A549 treated with RU486 at 1 μM for 4 hours (cell line): ENCODE measurements around the gene NPAT. TPM values are rescaled to one million over a fixed set of nuclear protein-coding genes. Genes with fewer than 3 reads are reported as not detected.

ENCODE experiments used
- total RNA-seq: library from RNA; stranded (reverse); fragments of 200-300 nt; extraction: Qiagen RNA extraction; gene quantifications from 5 replicates; pipeline ENCODE4 v1.2.3, GENCODE V29; 2022; ENCODE audit warnings: low read depth

The NPAT gene
- total RNA-seq, result 3.0 to 6.9 TPM (median 5.7 TPM) in 5 replicates

GRCh38 chr11:108222574-108223347, at the start of gene NPAT, which contains the start of gene ATM:
TSS of gene NPAT (minus strand) at chr11:108222638. CDS start at chr11:108222536, 102 bp downstream.
TSS of gene ATM (plus strand) at chr11:108223067. CDS start at chr11:108227625, 4,558 bp downstream.

DNA sequence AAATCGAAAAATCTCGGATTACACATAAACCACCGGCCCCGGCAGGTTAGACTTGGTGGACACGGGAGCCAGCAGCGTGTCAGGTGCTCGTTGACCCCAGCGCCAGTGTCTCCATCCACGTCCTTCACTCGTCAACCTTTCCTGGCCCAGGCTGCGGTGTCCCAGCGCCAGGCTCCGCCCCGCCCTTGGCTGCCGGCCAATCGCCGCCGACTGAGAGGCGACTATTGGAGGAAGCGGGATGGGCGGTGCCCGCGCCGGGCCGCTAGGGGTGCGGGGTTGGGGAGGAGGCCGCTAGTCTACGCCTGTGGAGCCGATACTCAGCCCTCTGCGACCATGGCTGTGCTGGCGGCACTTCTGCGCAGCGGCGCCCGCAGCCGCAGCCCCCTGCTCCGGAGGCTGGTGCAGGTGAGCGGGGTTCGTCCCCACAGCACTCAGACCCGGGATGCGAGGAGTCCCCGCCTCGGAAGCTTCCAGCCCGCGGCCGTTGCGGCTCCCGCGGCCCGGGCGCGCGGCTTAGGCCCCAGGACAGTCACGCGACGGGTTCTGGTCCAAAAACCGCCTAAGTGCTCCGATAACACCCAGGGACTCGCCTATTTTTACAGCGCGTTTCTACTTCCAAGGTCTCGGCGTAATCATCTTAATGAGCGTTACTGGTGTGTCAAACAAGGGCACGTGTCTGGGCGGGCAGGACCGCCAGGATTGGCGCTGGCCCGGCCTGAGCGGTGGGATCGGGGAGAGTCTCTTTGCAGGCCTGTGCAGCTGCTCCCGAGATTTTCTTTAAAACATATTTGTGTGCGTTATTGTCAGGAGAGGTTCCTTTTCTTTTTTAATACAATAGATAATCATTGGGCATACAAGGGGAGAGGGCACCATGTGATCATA, 100.9 kb downstream of the NPAT start, which contains the start of gene ACAT1:
Gene ACAT1, plus strand, starts transcription at position 294 of the 882 bp plus-strand sequence. Its CDS starts 40 bp downstream, at position 334.

Other genes with a start within 250 kb of the NPAT start
- gene CUL5, start 213.7 kb downstream of the NPAT start, total RNA-seq, result 4.0 to 9.8 TPM (median 9.2 TPM) in 5 replicates
- 64.3 to 90.2 TPM (median 67.6 TPM) in 5 replicates for gene ACAT1, start 101.1 kb downstream of the NPAT start, total RNA-seq
- gene ATM, start 429 bp upstream of the NPAT start, total RNA-seq, result 5.1 to 12.1 TPM (median 8.2 TPM) in 5 replicates
- 0.20 to 0.65 TPM in 2 of 5 replicates, not detected in the others for gene C11orf65, start 244.9 kb upstream of the NPAT start, total RNA-seq